ENCODE data around the gene ZC3HAV1L.

DNA sequence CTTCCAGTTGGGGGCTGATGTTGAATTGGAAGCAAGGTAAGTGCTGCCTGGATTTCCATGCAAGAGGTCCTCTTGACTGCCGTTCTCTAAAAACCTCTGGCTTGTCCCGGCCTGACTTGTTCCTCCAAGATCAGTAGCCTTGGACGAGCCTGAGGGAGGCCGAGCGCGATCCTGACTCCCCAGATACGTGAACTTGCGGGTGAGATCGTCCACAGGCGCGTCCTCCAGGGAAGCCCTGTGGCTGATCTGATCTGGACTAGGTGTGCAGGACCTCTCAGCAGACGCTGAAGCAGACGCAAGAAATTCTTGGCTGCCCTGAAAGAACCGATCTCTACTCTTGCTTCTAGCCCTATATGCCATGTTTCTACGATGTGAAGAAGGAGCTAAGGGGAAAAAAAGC is 44.0 kb upstream of the ZC3HAV1L start:
- no peak for TF ChIP-seq TAF1 (IDR thresholded peaks at IDR 0.05; ENCODE audit: borderline replicate concordance, low read depth, low read length)
- no peak for TF ChIP-seq POLR2A (IDR thresholded peaks at IDR 0.05; ENCODE audit: low read depth, low read length)
